SK-MEL-5 (cell line): ENCODE measurements around the gene CCL11. TPM values are rescaled to one million over a fixed set of nuclear protein-coding genes. Genes with fewer than 3 reads are reported as not detected.
A peak's percentile ranks its signal among the peaks of the same experiment; 100 is the strongest.

ENCODE experiments used
- DNase-seq: peaks from one replicate; pipeline ENCODE4 v3.0.0-alpha.2; 2016; ENCODE audit warnings: low read depth, low spot score
- in situ Hi-C: cut with HindIII; loops from 2 replicates; pipeline ENCODE4 v1.10.0; 2016; ENCODE audit warnings: low sequenced_read_pairs, high pct_unique_total_duplicates, low pct_unique_long_range_greater_than_20kb
- total RNA-seq: library from RNA; depleted of rRNA; stranded (reverse); fragments of >200 nt; shearing (Covaris generic); gene quantifications from 2 replicates; pipeline ENCODE4 v1.2.3, GENCODE V29; 2014

Gene CCL11
- total RNA-seq, 1 experiment from 2014 or later: not detected

DNA sequence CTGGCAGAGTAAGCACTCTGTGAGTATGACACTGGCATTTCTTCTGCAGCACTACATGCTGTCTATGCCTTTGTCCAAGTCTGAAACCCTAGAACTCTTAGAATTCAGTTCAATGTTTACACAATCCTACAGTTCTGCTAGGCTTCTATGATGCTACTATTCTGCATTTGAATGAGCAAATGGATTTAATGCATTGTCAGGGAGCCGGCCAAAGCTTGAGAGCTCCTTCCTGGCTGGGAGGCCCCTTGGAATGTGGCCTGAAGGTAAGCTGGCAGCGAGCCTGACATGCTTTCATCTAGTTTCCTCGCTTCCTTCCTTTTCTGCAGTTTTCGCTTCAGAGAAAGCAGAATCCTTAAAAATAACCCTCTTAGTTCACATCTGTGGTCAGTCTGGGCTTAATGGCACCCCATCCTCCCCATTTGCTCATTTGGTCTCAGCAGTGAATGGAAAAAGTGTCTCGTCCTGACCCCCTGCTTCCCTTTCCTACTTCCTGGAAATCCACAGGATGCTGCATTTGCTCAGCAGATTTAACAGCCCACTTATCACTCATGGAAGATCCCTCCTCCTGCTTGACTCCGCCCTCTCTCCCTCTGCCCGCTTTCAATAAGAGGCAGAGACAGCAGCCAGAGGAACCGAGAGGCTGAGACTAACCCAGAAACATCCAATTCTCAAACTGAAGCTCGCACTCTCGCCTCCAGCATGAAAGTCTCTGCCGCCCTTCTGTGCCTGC is 30.7 kb upstream of the CCL11 start, which contains the start of gene CCL2:
TSS of gene CCL2 (plus strand) at position 635 of the 730 bp plus-strand sequence. CDS start at position 700, 65 bp downstream.
- in situ Hi-C loops: no loop called here

DNA sequence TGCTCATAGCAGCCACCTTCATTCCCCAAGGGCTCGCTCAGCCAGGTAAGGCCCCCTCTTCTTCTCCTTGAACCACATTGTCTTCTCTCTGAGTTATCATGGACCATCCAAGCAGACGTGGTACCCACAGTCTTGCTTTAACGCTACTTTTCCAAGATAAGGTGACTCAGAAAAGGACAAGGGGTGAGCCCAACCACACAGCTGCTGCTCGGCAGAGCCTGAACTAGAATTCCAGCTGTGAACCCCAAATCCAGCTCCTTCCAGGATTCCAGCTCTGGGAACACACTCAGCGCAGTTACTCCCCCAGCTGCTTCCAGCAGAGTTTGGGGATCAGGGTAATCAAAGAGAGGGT is 30.2 kb upstream of the CCL11 start:
- no peak for DNase-seq
- in situ Hi-C loops: no loop called here

More for the DNA sequence above, 30.7 kb upstream of the CCL11 start, which contains the start of gene CCL2:
- DNase-seq: peak; percentile 14

DNA sequence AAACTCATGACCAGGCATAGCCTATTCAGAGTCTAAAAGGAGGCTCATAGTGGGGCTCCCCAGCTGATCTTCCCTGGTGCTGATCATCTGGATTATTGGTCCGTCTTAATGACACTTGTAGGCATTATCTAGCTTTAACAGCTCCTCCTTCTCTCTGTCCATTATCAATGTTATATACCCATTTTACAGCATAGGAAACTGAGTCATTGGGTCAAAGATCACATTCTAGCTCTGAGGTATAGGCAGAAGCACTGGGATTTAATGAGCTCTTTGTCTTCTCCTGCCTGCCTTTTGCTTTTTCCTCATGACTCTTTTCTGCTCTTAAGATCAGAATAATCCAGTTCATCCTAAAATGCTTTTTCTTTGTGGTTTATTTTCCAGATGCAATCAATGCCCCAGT is 29.7 kb upstream of the CCL11 start:
- in situ Hi-C loops: no loop called here
- no peak for DNase-seq

DNA sequence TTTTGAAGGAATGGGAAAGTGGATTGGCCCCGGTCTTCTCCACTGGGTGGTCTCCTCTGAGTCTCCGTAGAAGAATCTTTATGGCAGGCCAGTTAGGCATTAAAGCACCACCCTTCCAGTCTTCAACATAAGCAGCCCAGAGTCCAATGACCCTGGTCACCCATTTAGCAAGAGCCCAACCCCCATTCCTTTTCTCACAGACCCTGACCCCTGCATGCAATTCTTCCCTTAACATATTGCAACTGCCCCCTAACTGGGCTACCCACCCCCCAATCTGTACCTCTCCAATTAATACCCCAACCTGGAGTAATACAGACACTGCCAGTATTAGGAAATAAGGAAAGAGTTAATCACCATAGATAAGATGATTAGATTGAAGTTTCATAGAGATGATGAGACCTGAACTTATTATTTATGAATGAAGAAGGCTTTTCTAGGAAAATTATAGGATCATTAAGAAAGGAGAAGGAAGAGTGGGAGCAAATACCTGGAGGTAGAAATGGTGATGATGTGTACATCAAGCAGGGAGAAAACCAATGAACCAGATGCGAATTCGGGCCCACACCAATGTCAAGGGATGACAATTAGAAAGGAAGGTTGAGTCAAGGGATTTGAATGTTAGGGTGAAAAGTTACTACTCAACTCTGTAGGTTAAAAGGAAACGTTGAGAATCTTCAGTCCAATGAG is 28.1 kb upstream of the CCL11 start:
- no peak for DNase-seq
- in situ Hi-C loops: no loop called here

DNA sequence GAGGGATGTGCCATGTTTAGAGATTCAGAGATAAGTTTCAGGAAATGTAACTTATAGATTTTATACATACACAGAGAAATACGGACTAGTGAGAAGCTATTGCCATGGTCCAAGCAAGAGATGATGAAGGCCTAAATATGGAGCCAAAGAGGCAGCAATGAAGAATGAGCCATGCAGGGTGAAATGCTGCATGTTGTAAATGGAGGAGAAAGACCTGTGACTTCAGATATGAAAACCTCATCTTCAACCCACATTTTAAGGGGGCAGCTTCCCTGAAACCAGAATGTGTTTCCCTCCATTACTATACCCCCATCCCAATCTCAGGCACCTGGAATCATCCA is 27.6 kb upstream of the CCL11 start:
- in situ Hi-C loops: no loop called here

DNA sequence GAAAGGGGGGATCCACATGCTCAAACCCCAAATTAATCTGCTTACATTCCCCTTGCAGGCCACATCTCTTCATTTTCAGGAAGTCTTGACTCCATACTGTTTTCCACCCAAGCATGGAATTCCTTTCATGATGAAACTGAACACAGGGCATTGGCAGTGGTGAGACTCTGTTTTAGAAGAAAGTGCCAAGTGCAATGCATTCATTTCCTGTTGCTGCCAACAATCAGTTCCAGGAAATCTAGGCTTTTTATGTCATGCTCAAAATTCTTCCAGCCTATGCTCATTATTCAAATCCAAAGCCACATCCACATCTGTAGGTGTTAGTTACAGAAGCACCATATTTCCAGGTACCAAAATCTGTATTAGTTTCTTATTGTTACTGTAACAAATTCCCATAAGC is 26.4 kb upstream of the CCL11 start:
- in situ Hi-C loops: no loop called here
- no peak for DNase-seq

More for the DNA sequence above, 27.6 kb upstream of the CCL11 start:
- DNase-seq: no peak

DNA sequence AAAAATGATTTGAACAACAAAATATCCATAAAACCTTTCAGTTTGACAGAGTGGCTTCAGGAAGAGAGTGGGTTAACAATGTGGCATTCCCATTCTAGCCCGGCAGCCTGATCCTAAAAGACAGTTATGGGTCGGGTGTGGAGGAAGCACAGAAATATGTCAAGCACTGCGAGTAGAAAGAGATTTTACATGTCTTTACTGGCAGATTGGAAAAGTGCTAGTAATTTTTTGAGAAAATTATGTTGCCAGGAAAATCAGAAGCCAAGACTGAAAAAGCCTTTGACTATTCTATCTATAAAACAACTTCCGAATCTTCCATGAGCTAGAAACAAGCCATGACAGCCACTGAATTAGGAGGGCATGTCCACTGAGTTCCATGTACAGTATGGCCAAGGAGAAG is 24.7 kb upstream of the CCL11 start:
- DNase-seq: no peak
- in situ Hi-C loops: no loop called here

DNA sequence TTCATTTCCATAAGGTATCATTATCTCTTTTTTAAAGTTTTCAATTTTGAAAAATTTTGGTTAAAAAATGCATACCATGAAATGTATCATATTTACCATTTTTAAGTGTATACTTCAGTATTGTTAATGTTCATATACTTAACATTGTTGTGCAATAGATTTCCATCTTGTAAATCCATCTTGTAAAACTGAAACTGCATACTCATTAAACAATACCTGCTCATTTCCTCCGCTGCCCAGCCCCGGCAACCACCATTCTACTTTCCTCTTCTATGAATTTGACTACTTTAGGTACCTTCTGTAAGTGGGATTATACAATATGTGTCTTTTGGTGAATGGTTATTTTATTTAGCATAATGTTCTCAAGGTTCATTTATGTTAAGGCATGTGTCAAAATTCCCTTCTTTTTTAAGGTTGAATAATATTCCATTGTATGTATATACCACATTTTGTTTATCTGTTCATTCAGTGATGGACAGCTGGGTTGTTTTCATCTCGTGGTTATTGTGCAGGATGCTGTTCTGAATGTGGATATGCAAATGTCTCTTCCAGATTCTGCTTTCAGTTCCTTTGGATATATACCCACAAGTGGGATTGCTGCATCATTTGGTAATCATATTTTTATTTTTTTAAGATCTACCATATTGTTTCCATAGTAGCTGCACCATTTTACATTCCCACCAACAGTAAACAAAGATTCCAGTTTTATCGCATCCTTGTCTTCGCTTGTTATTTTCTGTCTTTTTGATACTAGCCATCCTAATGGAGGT is 23.8 kb upstream of the CCL11 start:
- in situ Hi-C loops: no loop called here
- DNase-seq: no peak

DNA sequence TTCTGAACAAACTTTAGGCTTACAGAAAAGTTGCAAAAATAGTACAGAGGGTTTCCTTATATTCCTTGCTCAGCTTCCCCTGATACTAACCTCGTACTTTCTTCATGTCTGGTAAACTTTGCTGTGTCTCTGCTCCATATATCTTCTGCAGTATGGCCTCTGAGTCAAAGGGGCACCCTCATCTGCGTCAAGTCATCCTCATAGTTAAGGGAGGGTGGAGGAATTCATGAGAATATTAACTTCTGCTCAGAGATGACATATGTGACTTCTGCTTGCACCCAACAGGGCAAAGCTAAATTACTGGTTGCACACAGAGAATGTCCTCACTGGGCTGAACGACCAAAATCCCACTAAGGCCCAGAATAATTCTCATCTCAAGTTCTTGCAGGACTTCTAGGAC is 19.8 kb upstream of the CCL11 start:
- in situ Hi-C loops: no loop called here
- no peak for DNase-seq

DNA sequence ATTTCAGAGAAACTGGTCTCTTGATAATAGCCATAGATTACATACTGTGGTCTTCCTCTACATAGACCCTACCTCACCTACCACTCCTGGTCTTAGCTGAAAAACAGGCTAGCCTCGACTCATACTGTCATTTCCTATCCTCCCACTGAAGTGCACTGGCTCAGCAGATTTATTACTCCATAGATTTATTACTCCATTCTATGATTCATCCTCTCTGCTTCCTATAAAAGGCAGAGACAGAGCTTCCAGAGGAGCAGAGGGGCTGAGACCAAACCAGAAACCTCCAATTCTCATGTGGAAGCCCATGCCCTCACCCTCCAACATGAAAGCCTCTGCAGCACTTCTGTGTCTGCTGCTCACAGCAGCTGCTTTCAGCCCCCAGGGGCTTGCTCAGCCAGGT is 15.6 kb upstream of the CCL11 start, which contains the start of gene CCL7:
TSS of gene CCL7 (plus strand) at position 253 of the 400 bp plus-strand sequence. CDS start at position 323, 70 bp downstream.
- DNase-seq: no peak
- in situ Hi-C loops: no loop called here

DNA sequence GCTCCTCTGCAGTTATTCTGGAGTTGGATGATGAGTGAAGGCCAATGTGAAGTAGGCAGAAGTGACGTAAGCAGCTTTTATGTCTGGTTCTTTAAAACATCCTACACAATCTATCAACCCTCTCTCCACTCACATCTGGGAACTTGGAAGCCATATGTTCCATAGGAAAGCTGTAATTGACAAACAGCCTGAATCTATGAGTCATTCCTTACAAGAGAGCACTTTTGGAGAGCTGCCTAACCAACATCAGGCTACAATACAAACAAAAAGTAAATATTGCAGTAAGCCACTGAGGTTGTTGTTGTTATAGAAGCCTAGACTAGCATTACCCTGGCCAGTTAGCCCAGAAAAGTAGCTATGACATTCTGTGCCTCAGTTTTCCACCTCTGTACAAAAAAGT is 9.7 kb upstream of the CCL11 start:
- in situ Hi-C loops: no loop called here
- DNase-seq: no peak

DNA sequence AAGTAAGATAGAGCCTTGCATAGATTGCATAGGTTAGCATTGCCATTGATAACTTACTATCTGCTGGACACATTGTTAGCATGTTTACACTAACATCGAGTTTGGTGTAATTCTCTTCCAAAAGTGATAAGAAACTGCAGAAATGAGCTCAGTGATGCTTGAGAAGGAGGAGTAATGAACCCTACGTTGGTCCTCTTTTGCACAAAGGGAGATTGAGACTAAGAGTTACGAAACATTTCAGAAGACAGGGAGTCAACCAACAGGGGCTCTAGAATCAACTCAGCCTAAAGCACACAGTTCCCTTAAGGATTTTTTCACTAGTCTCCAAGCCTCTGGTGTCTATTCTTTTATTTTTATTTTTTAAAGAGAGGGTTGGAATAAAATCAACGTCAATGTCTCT is 8.7 kb upstream of the CCL11 start:
- in situ Hi-C loops: no loop called here

DNA sequence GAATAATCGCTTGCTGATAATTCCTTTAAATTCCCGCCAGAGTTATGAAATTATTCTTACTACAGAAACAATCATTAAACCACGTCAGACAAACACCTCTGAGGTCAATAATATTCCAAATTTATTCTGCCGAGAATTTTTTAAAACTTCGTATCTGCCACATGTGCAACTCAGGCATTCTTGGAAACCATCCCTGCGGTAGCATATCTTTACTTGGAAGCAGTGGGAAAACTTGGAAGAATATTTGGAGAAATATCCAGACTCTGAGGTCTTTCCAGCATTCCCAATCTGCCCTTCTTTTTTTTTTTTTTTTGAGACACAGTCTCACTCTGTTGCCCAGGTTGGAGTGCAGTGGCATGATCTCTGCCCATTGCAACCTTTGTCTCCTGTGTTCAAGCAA is 2.0 kb upstream of the CCL11 start:
- in situ Hi-C loops: no loop called here
- DNase-seq: no peak

More for the DNA sequence above, 8.7 kb upstream of the CCL11 start:
- no peak for DNase-seq

DNA sequence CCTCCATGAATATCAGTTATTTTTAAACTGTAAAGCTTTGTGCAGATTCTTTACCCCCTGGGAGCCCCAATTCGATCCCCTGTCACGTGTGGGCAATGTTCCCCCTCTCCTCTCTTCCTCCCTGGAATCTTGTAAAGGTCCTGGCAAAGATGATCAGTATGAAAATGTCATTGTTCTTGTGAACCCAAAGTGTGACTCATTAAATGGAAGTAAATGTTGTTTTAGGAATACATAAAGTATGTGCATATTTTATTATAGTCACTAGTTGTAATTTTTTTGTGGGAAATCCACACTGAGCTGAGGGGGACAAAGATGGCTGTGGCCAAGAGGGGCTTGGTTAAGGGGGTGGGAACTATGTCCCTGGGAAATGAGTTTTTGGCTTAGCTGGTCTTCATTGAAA is 2.3 kb downstream of the CCL11 start:
- DNase-seq: no peak
- in situ Hi-C loops: no loop called here

DNA sequence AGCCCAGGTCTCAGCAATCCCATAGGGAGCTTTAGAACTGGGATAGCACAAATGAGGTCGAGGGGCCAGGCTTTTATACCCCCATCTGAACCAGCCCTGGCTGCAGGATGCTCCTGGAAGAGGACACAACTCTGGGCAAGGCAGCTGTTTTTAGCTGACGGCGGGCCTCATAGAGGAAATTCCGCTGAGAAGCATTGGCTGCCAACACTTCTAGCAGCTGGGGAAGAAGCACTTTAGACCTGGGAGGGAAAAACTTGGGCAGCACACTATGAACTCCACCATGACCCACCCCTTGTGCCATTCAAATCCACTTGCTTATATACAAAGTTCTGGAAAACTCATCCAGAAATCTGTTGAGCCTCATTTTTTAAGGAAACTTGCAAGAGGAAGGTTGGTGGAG is 5.0 kb downstream of the CCL11 start:
- no peak for DNase-seq
- in situ Hi-C loops: no loop called here

DNA sequence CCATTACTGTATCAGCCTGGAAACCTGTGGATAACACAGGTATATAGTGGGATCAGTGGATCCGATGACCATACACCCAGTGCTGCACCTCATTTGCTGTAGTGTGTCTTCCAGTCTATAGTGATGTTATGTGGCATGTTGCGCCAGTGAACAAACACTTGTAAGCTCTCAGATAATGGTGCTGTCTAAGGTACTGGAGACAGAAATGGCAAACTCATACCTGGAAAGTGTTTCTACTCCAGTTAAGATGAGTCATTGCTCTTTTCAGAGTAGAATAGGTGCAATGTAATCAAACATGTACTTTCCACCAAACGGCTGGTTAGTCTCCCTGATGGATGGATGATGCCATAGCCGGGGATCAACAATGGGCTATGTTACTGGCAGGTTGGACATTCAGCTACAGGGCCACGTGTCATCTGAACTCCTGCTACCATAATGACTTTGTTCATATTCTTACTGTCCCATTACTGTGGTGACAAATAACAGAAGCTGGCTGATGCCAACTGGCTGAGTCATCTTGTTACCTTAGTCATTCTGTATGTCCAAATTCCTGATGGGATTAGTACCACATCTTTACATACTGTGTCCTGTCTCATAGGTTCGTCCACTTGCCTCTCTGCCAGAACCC is 6.3 kb downstream of the CCL11 start:
- in situ Hi-C loops: no loop called here

DNA sequence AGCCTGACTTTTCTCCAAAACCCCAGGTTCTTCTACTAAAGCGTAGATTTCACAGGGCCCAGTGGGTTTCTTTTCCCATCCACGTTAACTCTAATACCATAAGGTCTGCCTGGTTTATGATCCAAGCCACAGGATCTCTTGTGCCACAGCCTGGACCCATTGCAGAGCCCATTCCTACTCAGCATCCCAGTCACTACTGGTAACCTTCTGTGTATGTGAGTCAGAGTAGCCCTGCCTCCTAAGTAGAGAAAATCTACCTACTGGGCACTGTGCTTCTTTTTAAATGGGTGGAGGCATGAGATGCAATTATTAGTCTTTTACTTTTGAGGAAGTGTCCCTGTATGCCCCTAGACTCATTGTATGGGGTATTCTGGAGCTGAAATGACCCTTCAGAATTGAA is 13.5 kb downstream of the CCL11 start:
- no peak for DNase-seq

More for the DNA sequence above, 6.3 kb downstream of the CCL11 start:
- no peak for DNase-seq

DNA sequence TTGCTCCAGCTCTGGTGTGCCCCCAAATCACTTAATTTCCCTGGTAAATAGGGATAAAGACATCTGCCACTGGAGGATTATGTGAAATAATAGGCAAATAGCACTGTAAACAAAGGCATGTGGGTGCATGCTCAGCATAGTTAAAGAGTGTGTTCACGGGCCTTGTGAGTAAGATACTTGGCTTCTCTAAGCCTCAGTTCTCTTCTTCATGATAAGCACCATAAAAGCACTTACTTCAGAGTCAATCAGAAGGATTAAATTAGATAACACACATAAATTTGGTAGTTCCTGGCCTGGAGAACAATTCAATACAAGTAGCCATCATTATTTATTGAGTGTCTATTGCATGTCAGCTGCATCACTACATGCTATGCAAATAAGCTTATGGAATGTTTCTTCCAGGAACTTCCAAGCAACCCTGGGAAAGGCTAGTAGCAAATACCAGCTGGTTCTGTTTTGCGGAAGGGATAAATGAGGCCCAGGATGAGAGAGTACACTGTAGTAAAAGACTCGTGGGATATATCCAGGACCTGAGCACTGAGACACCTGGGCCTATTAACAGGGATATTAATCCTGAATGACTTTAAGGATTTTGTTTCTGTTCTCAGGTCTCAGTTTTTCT is 14.5 kb downstream of the CCL11 start:
- no peak for DNase-seq
- in situ Hi-C loops: no loop called here

More for the DNA sequence above, 13.5 kb downstream of the CCL11 start:
- in situ Hi-C loops: no loop called here
